Loucy (cell line): ENCODE results near the gene TSPAN32.

Experiments
- H2AFZ ChIP-seq: fragments of 200-600 bp; sonication (generic); 2 replicates; pipeline ENCODE4 v1.6.0; 2016; ENCODE audit warnings: antibody characterized with exemption, mild to moderate bottlenecking, low read length, moderate library complexity
- H3F3A ChIP-seq: fragments of 200-600 bp; 2 replicates; pipeline ENCODE4 v1.6.0; 2016; ENCODE audit warnings: antibody characterized with exemption, low read depth, mild to moderate bottlenecking
- H3K27me3 ChIP-seq: fragments of 200-600 bp; sonication (generic); 2 replicates; pipeline ENCODE4 v1.6.1; 2014; ENCODE audit warnings: low read length, mild to moderate bottlenecking; ENCODE audit not compliant: insufficient read depth, poor library complexity, severe bottlenecking
- H3K36me3 ChIP-seq: fragments of 200-600 bp; sonication (generic); 2 replicates; pipeline ENCODE4 v1.6.1; 2016; ENCODE audit warnings: low read length; ENCODE audit not compliant: insufficient read depth
- H3K4me1 ChIP-seq: fragments of 200-600 bp; sonication (generic); 2 replicates; pipeline ENCODE4 v1.5.1; 2014; ENCODE audit warnings: low read length, mild to moderate bottlenecking; ENCODE audit not compliant: insufficient read depth, poor library complexity, severe bottlenecking
- H3K4me2 ChIP-seq: fragments of 200-600 bp; sonication (generic); 2 replicates; pipeline ENCODE4 v1.6.0; 2014; ENCODE audit warnings: antibody characterized with exemption, low read length, low read depth, mild to moderate bottlenecking; ENCODE audit not compliant: poor library complexity, severe bottlenecking
- H3K4me3 ChIP-seq: fragments of 200-600 bp; sonication (generic); 2 replicates; pipeline ENCODE4 v1.5.1; 2014; ENCODE audit warnings: low read length, mild to moderate bottlenecking, mixed read lengths; ENCODE audit not compliant: poor library complexity, severe bottlenecking
- H3K79me2 ChIP-seq: fragments of 200-600 bp; sonication (generic); 2 replicates; pipeline ENCODE4 v1.6.1; 2014; ENCODE audit warnings: low read length; ENCODE audit not compliant: insufficient read depth
- H3K9ac ChIP-seq: fragments of 200-600 bp; sonication (generic); 2 replicates; pipeline ENCODE4 v1.6.0; 2014; ENCODE audit warnings: mild to moderate bottlenecking, low read depth, low read length, moderate library complexity; ENCODE audit not compliant: poor library complexity, severe bottlenecking
- H3K9me2 ChIP-seq: fragments of 200-600 bp; sonication (generic); replicated peaks from 2 replicates; pipeline ENCODE4 v1.6.1; 2016; ENCODE audit warnings: low read depth, low read length, mixed read lengths
- H3K9me3 ChIP-seq: fragments of 200-600 bp; sonication (generic); 2 replicates; pipeline ENCODE4 v1.6.1; 2014; ENCODE audit warnings: mild to moderate bottlenecking, antibody characterized with exemption, low read length, low read depth; ENCODE audit not compliant: insufficient read depth
- H4K20me1 ChIP-seq: fragments of 200-600 bp; sonication (generic); 2 replicates; pipeline ENCODE4 v1.6.0; 2014; ENCODE audit warnings: antibody characterized with exemption, low read length, mild to moderate bottlenecking; ENCODE audit not compliant: insufficient read depth, poor library complexity, severe bottlenecking
- EZH2phosphoT487 ChIP-seq: fragments of 200-600 bp; IDR thresholded peaks from 2 replicates; pipeline ENCODE4 v1.6.1; 2018; ENCODE audit warnings: antibody characterized with exemption, mild to moderate bottlenecking, moderate library complexity, borderline replicate concordance
- TF ChIP-seq, protein P1 (sequence below): fragments of 200-600 bp; sonication (generic); conservative IDR thresholded peaks from 2 replicates; pipeline ENCODE4 v1.5.1; 2014; ENCODE audit warnings: mild to moderate bottlenecking, antibody characterized with exemption, low read length

The TSPAN32 gene

DNA sequence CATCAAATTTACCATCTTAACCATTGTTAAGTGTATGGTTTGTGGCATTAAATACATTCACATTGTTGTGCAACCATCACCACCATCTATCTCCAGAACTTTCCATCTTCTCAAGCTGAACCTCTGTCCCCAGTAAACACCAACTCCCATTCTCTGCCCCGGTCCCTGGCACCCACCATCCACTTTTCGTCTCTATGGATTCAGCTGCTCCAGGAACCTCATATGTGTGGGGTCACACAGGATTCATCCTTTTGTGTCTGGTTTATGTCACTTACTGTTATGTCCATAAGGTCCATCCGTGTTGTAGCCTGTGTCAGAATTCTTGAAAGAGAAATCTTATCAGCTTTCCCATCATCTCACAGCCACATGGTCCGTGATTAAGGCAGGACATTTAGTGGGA lies 16.3 kb downstream of the TSPAN32 start:
- Histone ChIP-seq H3K9me3 (no peaks in the 10 kb centered on the region), H3K4me3 (no peak overlapping the region), H3K9ac (no peak overlapping the region), H3F3A (no peaks in the 10 kb centered on the region), H3K27me3 (no peaks in the 10 kb centered on the region), H3K9me2 (no peaks in the 10 kb centered on the region), H3K79me2 (no peaks in the 10 kb centered on the region), H3K4me2 (no peak overlapping the region), H3K4me1 (peaks cover 8% of the 10 kb centered on the region), H2AFZ (no peak overlapping the region), H4K20me1 (no peaks in the 10 kb centered on the region), H3K36me3 (no peaks in the 10 kb centered on the region)
- no peak for TF ChIP-seq EZH2phosphoT487
- TF ChIP-seq, protein P1, sequence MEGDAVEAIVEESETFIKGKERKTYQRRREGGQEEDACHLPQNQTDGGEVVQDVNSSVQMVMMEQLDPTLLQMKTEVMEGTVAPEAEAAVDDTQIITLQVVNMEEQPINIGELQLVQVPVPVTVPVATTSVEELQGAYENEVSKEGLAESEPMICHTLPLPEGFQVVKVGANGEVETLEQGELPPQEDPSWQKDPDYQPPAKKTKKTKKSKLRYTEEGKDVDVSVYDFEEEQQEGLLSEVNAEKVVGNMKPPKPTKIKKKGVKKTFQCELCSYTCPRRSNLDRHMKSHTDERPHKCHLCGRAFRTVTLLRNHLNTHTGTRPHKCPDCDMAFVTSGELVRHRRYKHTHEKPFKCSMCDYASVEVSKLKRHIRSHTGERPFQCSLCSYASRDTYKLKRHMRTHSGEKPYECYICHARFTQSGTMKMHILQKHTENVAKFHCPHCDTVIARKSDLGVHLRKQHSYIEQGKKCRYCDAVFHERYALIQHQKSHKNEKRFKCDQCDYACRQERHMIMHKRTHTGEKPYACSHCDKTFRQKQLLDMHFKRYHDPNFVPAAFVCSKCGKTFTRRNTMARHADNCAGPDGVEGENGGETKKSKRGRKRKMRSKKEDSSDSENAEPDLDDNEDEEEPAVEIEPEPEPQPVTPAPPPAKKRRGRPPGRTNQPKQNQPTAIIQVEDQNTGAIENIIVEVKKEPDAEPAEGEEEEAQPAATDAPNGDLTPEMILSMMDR = no peak

DNA sequence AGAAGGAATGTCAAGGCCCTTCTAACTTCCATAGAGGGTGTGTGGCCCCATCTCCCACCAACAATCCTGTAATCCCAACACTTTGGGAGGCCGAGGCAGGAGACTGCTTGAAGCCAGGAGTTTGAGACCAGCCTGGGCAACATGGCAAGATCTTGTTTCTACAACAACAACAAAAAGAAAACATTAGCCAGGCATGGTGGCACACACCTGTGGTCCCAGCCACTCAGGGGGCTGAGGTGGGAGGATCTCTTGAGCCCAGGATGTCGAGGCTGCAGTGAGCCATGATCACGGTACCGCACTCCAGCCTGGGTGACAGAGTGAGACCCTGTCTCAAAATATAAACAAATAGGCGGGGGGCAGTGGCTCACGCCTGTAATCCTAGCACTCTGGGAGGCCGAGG lies 16.9 kb downstream of the TSPAN32 start:
- Histone ChIP-seq H3K27me3 (no peaks in the 10 kb centered on the region), H3K36me3 (no peaks in the 10 kb centered on the region)

DNA sequence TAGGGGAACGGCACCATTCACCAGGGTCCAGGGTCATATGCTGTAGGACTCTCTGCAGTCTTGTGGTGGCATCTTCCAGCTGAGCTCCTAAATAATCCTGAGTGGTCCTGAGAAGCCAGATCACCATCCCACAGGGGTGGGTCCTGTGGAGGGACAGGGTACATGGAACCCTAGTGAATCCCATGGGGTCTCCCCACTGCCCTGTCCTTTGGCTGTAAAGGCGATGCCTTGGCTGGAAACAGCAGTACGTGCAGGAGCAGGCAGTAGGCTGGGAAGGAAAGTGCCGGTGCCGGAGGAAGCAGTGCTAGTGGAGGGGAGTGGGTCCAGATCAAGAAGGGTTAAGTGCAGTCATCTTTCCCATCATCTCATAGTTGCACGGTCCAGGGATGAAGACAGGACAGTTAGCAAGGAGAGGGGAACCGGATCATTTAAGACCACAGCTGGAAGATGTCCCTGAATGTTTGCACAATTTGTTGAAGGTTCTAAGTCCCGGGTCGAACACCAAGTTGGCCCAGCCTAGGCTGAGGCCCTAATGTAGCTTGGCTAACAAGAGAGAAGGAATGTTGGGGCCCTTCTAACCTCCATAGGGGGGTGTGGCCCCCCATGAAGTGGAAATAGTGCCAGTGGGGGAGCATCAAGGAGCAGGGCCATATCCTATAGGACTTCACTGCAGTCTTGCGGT lies 18.1 kb downstream of the TSPAN32 start:
- no peaks in the 10 kb centered on the region for H3K9me2 ChIP-seq
- H2AFZ ChIP-seq = no peak overlapping the region
- H3K4me3 ChIP-seq = no peak overlapping the region
- H4K20me1 ChIP-seq = no peaks in the 10 kb centered on the region
- H3F3A ChIP-seq = no peaks in the 10 kb centered on the region
- no peaks in the 10 kb centered on the region for H3K79me2 ChIP-seq
- H3K9ac ChIP-seq = no peak overlapping the region
- H3K27me3 ChIP-seq = no peaks in the 10 kb centered on the region
- no peak overlapping the region for H3K4me2 ChIP-seq
- TF ChIP-seq, protein P1 = no peak
- TF ChIP-seq EZH2phosphoT487 = no peak
- no peaks in the 10 kb centered on the region for H3K9me3 ChIP-seq
- peaks cover 4% of the 10 kb centered on the region for H3K4me1 ChIP-seq
- no peaks in the 10 kb centered on the region for H3K36me3 ChIP-seq

More for the DNA sequence above, 16.9 kb downstream of the TSPAN32 start:
- Histone ChIP-seq H3K4me3 (no peak overlapping the region), H4K20me1 (no peaks in the 10 kb centered on the region), H3K4me1 (peaks cover 8% of the 10 kb centered on the region), H3K9me2 (no peaks in the 10 kb centered on the region), H3K9ac (no peak overlapping the region), H3K79me2 (no peaks in the 10 kb centered on the region), H2AFZ (no peak overlapping the region), H3K9me3 (no peaks in the 10 kb centered on the region), H3K4me2 (no peak overlapping the region), H3F3A (no peaks in the 10 kb centered on the region)
- TF ChIP-seq EZH2phosphoT487 = no peak
- TF ChIP-seq, protein P1 = no peak
